Panc1 (cell line): ENCODE data around the gene GPC1. TPM values are rescaled to one million over a fixed set of nuclear protein-coding genes. Genes with fewer than 3 reads are reported as not detected.

Experiments used
- ATAC-seq: fragments of 200-7000 bp; cut with Tn5 transposase; 2 replicates; pipeline ENCODE4 v1.9.1; 2020; ENCODE audit warnings: mild to moderate bottlenecking, moderate library complexity
- BruUV-seq: library from RNA; stranded (reverse); fragments of 400-500 nt; replicated peaks from 2 replicates; lab custom pipeline; 2021; lab: Mats Ljungman, UMichigan
- CTCF ChIA-PET: fragments of 300-600 bp; sonication (Branson Sonifier 250); formaldehyde crosslinking; loops from one replicate; lab custom pipeline; 2022; ENCODE audit warnings: antibody characterized with exemption; lab: Charles Lee
- POLR2A ChIA-PET: fragments of 300-600 bp; sonication (Branson Sonifier 250); formaldehyde crosslinking; loops from one replicate; lab custom pipeline; 2022; ENCODE audit warnings: antibody characterized with exemption; lab: Charles Lee
- DNase-seq: peaks from one replicate; pipeline ENCODE4 v3.0.0-alpha.2; 2010; ENCODE audit warnings: low read depth, low spot score
- H3K27ac ChIP-seq: 2 replicates; pipeline ENCODE4 v1.5.1; 2011; ENCODE audit warnings: mild to moderate bottlenecking, low read length, inconsistent platforms
- H3K27me3 ChIP-seq: fragments of 200-500 bp; sonication (Bioruptor generic); 2 replicates; pipeline ENCODE4 v1.6.0; 2014; ENCODE audit warnings: low read length, inconsistent platforms; ENCODE audit not compliant: control insufficient read depth, insufficient read depth
- H3K36me3 ChIP-seq: fragments of 200-500 bp; sonication (Bioruptor generic); 2 replicates; pipeline ENCODE4 v1.5.1; 2014; ENCODE audit warnings: inconsistent platforms, mild to moderate bottlenecking, low read length, moderate library complexity; ENCODE audit not compliant: control insufficient read depth, insufficient read depth
- H3K4me1 ChIP-seq: 2 replicates; pipeline ENCODE4 v1.5.1; 2011; ENCODE audit warnings: inconsistent platforms, mild to moderate bottlenecking, low read length, moderate library complexity; ENCODE audit not compliant: control insufficient read depth, insufficient read depth
- H3K4me3 ChIP-seq, 2 experiments: 2 replicates each; pipeline ENCODE4 v1.5.1; 2011 to 2012; ENCODE audit warnings: low read depth in 2 of 2, low read length in 2 of 2, mild to moderate bottlenecking in 2 of 2, inconsistent platforms in 1 of 2, moderate library complexity in 1 of 2
- H3K9me3 ChIP-seq: fragments of 200-500 bp; sonication (Bioruptor generic); 2 replicates; pipeline ENCODE4 v1.5.1; 2014; ENCODE audit warnings: low read depth, mild to moderate bottlenecking, inconsistent platforms, low read length, moderate library complexity; ENCODE audit not compliant: control insufficient read depth, insufficient read depth
- CTCF ChIP-seq: fragments of 450-650 bp; IDR thresholded peaks from 2 replicates; pipeline ENCODE4 v1.5.1; 2017; ENCODE audit warnings: mild to moderate bottlenecking
- POLR2AphosphoS5 ChIP-seq: IDR thresholded peaks from 2 replicates; pipeline ENCODE4 v1.6.1; 2012; ENCODE audit warnings: mild to moderate bottlenecking, low read depth, low read length, moderate library complexity
- SIN3A ChIP-seq: IDR thresholded peaks from 2 replicates; pipeline ENCODE4 v1.6.1; 2012; ENCODE audit warnings: low read depth, mild to moderate bottlenecking, low read length, moderate library complexity, borderline replicate concordance; ENCODE audit not compliant: insufficient read depth
- TCF7L2 ChIP-seq: IDR thresholded peaks from 2 replicates; pipeline ENCODE4 v1.6.1; 2011; ENCODE audit warnings: mild to moderate bottlenecking, low read depth, low read length, inconsistent platforms
- in situ Hi-C: cut with HindIII; loops from 2 replicates; pipeline ENCODE4 v1.10.0; 2016; ENCODE audit warnings: low sequenced_read_pairs, low pct_unique_long_range_greater_than_20kb
- intact Hi-C: fragments of 100-400 bp; cut with micrococcal nuclease; formaldehyde crosslinking; loops from one replicate; pipeline ENCODE4 v1.10.0; 2022; ENCODE audit not compliant: unreplicated experiment
- total RNA-seq: library from RNA; stranded (reverse); gene quantifications from one replicate; pipeline ENCODE4 v1.2.1, GENCODE V29; 2021; ENCODE audit not compliant: unreplicated experiment
- TF ChIP-seq, protein P1 (sequence below), 2 experiments: IDR thresholded peaks; 2 replicates each; pipeline ENCODE4 v1.6.1; 2011 to 2012; ENCODE audit warnings: low read depth in 2 of 2, control low read depth in 1 of 2, low read length in 1 of 2, mild to moderate bottlenecking in 1 of 2, moderate library complexity in 1 of 2; ENCODE audit not compliant: insufficient read depth in 1 of 2

The GPC1 gene
- total RNA-seq, 1 experiment from 2014 or later: 88.7 TPM

GRCh38 chr2:240466579-240467148, 31.2 kb downstream of the GPC1 start:
- no peak overlapping the region for H3K27ac ChIP-seq
- intact Hi-C loops: no loop called here
- H3K4me3 ChIP-seq: no peak overlapping the region
- POLR2A ChIA-PET: no interaction called here
- no peaks in the 10 kb centered on the region; the same call in 1 of the 2 replicates for H3K36me3 ChIP-seq
- H3K4me1 ChIP-seq: no peaks in the 10 kb centered on the region
- TF ChIP-seq, protein P1, sequence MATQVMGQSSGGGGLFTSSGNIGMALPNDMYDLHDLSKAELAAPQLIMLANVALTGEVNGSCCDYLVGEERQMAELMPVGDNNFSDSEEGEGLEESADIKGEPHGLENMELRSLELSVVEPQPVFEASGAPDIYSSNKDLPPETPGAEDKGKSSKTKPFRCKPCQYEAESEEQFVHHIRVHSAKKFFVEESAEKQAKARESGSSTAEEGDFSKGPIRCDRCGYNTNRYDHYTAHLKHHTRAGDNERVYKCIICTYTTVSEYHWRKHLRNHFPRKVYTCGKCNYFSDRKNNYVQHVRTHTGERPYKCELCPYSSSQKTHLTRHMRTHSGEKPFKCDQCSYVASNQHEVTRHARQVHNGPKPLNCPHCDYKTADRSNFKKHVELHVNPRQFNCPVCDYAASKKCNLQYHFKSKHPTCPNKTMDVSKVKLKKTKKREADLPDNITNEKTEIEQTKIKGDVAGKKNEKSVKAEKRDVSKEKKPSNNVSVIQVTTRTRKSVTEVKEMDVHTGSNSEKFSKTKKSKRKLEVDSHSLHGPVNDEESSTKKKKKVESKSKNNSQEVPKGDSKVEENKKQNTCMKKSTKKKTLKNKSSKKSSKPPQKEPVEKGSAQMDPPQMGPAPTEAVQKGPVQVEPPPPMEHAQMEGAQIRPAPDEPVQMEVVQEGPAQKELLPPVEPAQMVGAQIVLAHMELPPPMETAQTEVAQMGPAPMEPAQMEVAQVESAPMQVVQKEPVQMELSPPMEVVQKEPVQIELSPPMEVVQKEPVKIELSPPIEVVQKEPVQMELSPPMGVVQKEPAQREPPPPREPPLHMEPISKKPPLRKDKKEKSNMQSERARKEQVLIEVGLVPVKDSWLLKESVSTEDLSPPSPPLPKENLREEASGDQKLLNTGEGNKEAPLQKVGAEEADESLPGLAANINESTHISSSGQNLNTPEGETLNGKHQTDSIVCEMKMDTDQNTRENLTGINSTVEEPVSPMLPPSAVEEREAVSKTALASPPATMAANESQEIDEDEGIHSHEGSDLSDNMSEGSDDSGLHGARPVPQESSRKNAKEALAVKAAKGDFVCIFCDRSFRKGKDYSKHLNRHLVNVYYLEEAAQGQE (IDR thresholded peaks at IDR 0.05; ENCODE audit: insufficient read depth in 1 of 2, low read depth in 2 of 2, low read length in 1 of 2): no peak
- no peak for TF ChIP-seq CTCF
- no peak for TF ChIP-seq SIN3A
- no peak for TF ChIP-seq TCF7L2
- TF ChIP-seq POLR2AphosphoS5: no peak
- 0 out of 2 replicates have a peak, but pooled peaks have one; percentile 2 for ATAC-seq
- CTCF ChIA-PET: no interaction called here
- H3K27me3 ChIP-seq: no peaks in the 10 kb centered on the region
- no TSS peak for BruUV-seq
- DNase-seq: no peak
- in situ Hi-C loops: no loop called here
- no peaks in the 10 kb centered on the region for H3K9me3 ChIP-seq

GRCh38 chr2:240467149-240467642, 31.7 kb downstream of the GPC1 start:
- ChIA-PET CTCF (no interaction called here), POLR2A (no interaction called here)
- DNase-seq (no peak), ATAC-seq (0 out of 2 replicates have a peak, but pooled peaks have one; percentile 3)
- no TSS peak for BruUV-seq
- H3K4me3 ChIP-seq: no peak overlapping the region
- no peaks in the 10 kb centered on the region; the same call in 1 of the 2 replicates for H3K36me3 ChIP-seq
- no peak overlapping the region for H3K27ac ChIP-seq
- no peaks in the 10 kb centered on the region for H3K4me1 ChIP-seq
- no peak for TF ChIP-seq POLR2AphosphoS5
- TF ChIP-seq, protein P1 (IDR thresholded peaks at IDR 0.05; ENCODE audit: insufficient read depth in 1 of 2, low read depth in 2 of 2, low read length in 1 of 2): no peak
- TF ChIP-seq TCF7L2: no peak
- no peak for TF ChIP-seq CTCF
- TF ChIP-seq SIN3A: no peak
- no peaks in the 10 kb centered on the region for H3K9me3 ChIP-seq
- intact Hi-C loops (no loop called here), in situ Hi-C loops (no loop called here)
- no peaks in the 10 kb centered on the region for H3K27me3 ChIP-seq
